GM19328 (cell line): Measurements from ENCODE around the gene FBN3.
A peak's percentile ranks its signal among the peaks of the same experiment; 100 is the strongest.
"Not testable (repeated sequence)": the region's sequence is repeated elsewhere in the genome, so short reads cannot be mapped to it uniquely, and the experiment has no call there.

ENCODE experiments used
- ATAC-seq: cut with Tn5 transposase; IDR thresholded peaks from one replicate; pipeline ENCODE4 v1.9.1; 2021; ENCODE audit warnings: mild to moderate bottlenecking, moderate library complexity; ENCODE audit not compliant: unreplicated experiment

Gene FBN3

DNA sequence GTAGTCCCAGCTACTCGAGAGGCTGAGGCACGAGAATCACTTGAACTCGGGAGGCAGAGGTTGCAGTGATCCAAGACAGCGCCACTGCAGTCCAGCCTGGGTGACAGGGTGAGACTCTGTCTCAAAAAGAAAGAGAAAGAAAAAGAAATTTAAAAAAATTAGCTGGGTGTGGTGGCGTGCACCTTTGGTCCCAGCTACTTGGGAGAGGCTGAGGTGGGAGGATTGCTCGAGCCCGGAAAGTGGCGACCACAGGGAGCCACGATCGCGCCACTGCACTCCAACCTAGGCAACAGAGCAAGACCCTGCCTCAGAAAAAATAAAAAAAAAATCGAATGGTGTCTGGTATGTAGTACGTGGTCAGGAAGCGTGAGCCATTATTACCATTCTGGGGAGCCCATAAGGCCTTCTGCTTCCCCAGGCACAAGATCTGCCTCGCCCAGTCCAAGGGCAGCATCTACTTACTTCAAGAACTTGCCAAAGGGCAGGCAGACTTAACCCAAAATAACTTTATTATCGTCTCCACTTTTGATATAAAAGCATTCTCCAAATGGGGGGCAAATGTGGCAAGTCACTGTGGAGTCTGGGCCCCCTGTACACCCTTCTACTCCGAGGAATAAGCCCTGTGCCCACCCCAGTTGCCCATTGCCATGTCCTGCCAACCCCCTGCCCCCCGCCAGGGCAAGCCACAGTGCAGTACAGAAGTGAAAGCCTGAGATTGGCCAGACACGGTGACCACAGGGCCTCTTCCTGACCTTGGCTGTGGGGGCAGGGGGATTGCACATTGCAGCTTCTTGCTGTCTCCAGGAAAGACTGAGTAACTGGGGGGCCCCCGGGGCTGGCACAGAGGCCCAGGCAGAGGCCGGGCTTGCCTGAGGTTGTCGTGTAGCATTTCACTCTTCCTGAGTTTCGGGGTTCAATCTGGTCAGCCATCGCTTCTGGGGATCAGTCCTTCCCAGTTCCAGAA is 84.2 kb downstream of the FBN3 start:
- no peak for ATAC-seq

DNA sequence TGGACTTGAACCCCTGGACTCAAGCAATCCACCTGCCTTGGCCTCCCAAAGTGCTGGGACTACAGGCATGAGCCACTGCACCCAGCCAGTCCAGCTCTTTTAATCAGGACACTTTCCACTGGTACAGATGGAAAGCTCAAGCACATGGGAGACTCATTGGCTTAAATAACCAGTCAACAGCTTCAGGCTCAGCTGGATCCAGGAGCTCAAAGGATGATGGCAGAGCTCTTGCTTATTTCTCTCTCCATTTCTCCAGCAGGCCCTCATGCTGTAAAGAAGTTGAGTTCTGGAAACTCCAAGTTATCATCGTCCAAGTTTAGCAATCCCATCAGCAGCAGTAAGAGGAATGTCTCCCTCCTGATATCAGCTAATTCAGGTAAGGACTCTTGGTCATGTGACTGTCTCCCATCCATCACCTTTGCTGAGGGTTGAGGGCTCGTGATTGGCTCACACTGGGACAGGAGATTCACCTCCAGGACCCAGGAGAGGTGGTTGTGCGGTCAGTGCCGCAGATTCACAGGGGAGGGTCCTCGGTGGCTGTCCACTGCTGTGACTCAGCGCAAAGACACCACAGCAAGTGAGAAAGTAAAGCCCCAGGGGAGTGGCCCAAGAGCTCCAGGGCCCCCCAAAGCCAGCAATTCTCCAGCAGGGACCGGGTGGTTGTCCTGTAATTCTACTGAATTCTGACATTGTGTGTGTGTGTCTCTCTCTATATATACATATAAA is 91.7 kb downstream of the FBN3 start:
- no peak for ATAC-seq

DNA sequence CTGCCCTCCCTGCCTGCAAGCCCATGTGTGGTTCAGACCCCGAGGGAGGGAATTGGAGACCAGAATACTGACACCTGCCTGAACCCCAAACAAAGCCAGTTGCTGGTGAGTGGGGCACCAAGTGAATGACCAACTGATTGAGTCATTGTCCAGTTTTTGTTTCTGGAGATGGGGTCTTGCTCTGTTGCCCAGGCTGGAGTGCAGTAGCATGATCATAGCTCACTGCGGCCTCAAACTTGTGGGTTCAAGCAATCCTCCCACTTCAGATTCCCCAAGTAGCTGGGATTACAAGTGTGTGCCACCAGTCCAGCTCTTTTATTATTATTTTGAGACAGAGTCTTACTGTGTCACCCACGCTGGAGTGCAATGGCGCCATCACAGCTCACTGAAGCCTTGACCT is 92.9 kb downstream of the FBN3 start:
- no peak for ATAC-seq

DNA sequence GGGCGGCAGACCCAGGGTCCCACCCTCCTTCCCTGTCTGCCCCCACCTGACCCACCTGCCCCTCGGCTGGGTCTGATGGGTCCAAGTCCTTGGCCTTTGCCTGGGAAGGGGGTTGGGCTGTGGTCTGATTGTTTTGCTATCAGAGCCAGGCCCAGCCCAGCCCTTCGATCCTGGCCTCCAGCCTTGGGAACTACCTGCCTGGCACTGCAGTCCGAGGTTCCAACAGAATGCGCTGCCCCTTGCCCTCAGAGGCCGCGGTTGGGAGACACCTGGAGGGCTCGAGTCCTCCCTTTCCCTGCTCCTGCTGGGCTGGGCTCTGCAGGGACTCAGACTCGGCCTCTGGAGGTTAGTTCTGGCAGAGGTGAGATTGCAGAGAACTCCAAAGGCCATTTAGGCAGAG is 95.2 kb downstream of the FBN3 start:
- ATAC-seq = no peak

DNA sequence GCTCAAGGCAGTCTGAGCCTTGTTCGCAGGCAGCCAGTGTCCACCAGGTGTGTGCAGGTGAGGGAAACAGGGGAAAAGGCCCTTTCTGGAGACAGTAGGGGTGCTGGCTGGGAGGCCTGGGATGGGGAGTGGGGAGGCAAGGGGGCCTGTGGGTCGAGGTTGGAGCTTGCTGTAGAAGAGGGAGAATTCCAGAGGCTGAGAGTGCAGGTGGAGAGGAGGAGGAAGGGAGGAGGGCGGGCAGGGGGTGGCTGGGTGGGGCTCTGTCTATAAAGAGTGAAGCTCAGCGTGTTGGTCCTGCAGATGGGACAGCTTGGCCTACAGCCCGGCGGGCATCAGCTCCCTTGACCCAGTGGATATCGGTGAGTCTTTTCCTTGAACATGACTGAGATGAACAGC is 96.9 kb downstream of the FBN3 start, which contains the start of gene CCL25:
TSS of gene CCL25 (plus strand) at position 297 of the 396 bp plus-strand sequence. CDS start 290 bp downstream, outside the sequence.
- ATAC-seq = no peak

DNA sequence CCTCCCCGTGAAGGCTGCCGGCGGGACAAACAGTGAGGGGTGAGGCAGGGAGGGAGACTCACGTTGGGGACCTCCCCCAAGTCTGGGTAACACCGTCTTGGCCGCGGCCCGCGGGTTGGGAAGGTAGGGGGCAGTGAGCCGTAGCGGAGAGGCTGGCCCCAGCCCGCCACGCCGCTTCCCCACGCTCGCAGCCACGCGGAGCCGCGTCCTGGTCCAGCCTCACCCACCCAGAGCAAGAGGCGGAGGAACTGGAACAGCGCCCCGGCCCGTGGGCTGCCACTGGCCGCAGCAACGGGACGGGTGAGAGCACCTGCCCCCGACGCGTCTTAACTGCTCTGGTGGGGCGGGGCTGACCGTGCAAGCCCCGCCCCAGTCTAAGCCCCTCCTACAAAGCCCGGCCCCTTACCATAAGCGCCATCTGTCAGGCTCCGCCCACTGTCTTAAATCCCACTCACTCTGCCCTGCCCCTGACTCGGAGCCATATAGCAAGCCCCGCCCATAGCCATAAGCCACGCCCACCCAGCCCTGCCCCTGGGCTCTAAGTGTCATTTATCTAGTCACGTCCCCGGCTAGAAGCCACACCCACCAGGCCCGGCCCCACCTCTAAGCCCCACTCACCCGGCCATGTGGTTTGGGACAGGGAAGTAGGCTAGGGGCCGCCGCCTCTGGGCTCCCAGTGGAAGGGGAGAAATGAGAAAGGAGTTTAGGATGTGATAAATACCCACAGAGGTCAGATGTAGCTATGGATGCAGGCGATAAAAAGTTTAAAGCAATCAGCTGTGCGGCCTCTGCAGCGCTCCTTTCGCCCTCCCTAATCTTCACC is 98.9 kb downstream of the FBN3 start:
- peak; percentile 73 for ATAC-seq

DNA sequence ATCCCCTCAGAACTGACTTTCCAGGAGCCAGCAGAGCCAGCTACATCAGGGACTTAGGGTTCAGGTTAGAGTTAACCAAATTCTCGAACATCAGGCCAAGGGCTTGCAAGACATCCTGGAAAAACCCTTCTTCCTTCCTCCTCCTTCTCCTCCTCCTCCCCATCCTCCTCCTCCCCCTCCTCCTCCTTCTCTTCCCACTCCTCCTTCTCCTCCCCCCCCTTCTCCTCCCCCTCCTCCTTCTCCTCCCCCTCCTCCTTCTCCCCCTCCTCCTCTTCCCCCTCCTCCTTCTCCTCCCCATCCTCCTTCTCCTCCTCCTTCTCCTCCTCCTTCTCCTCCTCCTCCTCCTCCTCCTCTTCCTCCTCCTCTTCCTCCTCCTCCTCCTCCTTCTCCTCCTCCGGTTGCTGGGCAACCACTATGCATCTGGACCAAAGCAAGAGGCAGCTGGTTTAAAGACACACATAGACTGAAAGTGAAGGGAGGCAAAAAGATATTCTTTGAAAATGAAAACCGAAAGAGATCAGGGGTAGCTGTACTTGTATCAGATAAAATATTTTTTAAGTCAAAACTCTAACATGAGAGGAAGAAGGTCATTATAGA is 102.7 kb downstream of the FBN3 start:
- ATAC-seq = no peak

DNA sequence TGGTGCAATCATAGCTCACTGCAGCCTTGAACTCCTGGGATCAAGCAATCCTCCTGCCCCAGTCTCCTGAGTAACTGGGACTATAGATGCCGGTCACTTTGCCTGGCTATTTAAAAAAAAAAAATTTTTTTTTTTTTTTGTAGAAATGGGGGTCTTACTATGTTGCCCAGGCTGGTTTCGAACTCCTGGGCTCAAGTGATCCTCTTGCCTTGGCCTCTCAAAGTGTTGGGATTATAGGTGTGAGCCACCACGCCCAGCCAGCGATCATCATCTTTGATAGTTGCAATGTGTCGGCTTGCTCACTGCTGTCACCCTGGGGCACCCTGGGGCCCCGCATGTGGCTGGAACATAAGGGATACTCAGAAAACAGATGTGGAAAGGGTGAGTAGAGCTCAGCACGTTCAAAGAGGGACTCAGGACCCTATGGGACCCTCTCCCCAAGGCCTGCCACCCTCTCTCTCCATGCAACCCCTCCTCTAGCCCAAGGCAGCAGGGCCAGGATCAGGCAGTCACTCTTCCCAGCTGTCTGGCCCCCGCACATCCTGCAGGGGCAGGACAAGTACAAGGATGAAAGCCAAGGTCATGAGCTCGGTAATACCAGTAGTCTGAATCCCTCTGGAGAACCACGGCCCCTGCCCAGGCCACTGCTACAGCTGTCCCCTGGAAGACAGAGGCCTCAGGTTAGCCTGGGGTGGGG is 103.4 kb downstream of the FBN3 start:
- ATAC-seq = no peak

DNA sequence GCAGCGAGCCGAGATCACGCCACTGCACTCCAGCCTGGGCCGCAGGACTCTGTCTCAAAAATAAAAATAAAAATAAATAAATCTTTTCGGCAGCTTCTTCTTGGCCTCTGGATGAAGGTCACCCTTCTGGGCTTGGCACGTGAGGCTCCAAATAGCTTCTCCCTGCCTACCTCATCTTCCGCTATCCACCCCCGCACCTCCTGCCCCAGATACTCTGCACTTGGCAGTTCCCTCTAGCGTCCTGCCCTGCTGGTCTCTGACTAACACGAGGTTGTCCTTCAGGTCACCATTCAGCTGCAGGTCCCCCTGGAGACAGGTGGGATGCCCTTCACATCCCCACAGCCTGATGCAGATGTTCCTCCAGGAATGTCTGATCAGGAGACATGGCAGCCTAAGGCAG is 105.4 kb downstream of the FBN3 start:
- no peak for ATAC-seq

DNA sequence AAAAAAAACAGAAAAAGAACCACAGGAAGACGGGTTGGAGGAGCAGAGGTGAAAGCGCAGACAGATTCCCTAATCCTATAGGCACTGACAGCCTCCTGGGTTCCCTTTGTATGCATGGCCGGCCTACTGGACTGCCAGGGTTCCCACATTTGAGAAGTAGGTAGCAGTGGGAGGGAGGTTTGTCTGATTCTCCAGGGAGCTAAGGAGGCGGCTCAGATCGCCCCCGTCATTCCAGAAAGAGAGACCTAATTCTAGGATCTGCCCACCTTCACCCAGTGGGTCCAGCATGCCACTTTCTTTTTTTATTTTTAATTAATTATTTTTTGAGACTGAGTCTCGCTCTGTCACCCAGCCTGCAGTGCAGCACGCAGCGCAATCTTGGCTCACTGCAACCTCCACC is 106.5 kb downstream of the FBN3 start:
- ATAC-seq = no peak

DNA sequence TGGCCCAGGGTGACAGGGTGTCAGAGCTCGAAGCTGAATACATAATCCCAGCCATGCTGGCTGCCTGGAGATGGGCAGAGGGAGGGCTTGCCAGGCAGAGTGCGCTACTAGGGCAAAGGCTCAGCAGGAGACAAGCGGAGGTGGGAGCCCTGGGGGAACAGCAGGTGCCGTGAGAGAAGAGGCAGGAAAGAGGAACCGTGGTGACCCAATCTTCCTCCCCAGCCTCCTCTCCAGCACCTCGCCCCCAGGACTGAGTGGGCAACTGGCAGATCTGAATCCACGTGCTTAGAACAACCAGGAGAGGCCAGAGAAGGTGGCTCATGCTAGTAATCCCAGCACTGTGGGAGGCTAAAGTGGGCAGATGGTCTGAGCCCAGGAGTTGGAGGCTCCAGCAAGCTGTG is 107.9 kb downstream of the FBN3 start:
- ATAC-seq = no peak

DNA sequence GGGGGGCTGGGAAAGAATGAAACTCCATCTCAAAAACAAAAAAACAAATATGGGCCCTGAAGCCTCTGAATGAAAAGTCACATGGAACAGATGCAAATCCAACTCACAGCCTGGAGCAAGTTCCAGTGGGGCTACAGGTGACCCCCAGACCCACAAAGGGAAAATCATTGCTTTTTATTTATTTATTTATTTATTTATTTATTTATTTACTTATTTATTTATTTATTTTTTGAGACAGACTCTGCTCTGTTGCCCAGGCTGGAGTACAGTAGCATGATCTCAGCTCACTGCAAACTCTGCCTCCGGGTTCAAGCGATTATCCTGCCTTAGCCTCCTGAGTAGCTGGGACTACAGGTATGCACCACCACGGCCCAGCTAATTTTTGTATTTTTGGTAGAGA is 110.2 kb downstream of the FBN3 start:
- ATAC-seq = no peak

DNA sequence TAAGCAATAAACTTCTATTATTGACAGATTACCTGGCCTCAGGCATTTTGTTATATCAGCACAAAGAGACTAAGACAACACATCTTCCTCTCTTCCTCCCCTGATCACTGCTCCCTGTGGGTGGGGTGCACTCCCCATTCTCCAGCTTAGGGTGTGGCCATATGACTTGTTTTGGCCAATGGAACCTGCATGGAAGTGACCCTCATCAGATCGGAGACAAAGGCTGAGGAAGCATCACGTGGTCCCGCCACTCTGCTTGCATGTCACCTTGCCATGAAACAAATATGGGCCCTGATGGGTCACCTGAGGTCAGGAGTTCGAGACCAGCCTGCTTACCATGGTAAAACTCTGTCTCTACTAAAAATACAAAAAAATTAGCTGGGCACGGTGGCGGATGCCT is 110.6 kb downstream of the FBN3 start:
- no peak for ATAC-seq

DNA sequence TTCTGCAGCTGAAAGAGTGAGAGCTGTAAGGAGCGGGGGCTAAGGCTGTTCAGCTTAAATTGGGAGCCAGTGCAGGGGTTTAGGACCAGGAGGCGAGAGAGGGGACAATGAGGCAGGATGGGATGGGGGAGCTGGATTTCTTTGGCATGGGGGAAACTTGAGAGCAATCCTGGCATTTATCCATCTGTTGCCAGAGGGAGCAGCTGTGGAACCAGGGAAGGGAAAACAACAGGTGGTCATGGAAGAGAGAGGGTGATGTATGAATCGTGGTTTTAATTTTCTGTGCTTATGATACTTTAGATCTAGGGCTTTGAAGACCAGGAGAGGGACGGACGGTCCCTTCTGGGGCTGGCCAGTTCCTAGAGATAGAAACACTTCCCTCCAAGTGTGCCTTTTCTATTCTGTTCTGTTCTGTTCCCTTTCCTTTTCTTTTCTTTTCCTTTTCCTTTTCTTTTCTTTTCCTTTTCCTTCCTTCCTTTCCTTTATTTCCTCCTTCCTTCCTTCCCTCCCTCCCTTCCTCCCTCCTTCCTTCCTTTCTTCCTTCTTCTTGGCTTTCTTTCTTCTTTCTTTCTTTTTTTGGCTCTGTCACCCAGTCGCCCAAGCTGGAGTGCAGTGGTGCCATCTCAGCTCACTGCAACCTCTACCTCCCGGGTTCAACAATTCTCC is 112.8 kb downstream of the FBN3 start:
- no peak for ATAC-seq

DNA sequence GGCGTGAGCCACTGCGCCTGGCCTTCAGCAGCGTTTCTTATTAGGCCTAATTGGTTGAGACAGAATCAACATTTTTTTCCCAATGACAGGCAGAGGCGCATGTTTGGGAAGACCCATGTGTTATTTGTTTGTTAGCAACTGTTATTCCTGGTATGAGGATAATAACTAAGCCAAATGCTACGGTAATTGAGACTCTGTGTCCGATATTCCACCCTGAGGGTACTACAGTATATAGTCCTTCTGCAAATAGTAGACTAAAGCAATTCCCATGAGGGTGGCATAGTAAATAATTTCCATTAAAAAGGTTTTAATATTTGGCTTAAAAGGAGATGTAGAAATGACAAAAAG is 115.2 kb downstream of the FBN3 start:
- ATAC-seq = no peak

DNA sequence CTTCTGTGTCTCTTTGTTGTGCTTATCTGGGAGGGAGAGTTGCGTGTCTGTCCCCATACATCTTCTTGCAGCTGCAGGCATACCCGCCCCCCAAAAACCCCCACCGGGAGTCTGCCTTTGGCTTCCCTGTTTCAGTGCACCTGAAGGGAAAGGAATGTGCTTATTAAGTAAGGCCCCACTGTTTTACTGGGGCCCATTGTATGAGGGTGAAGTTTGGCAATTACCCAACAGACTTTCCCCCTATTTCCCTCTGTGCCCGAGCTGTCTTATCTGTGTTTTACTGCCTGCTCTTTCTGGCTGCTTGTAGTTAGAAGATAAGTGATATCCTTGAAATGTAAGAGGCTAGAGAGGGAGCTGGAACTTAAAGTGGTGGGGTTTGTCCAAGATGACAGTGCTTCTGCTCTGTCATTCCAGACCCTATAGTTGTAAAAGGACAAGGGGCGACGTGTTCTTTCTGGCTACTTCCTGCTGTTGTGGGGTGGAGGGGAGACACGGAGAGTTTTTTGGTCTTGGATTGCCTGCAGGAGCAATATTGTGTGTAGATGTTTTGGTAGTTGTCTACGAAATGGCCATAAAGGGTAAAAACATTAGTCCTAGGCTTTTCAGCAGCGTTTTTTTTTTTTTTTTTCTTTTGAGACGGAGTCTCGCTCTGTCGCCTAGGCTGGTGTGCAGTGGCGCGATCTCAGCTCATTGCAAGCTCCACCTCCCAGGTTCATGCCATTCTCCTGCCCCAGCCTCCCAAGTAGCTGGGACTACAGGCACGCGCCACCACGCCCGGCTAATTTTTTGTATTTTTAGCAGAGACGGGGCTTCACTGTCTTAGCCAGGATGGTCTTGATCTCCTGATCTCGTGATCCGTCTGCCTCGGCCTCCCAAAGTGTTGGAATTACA is 115.9 kb downstream of the FBN3 start:
- not testable (repeated sequence) for ATAC-seq

DNA sequence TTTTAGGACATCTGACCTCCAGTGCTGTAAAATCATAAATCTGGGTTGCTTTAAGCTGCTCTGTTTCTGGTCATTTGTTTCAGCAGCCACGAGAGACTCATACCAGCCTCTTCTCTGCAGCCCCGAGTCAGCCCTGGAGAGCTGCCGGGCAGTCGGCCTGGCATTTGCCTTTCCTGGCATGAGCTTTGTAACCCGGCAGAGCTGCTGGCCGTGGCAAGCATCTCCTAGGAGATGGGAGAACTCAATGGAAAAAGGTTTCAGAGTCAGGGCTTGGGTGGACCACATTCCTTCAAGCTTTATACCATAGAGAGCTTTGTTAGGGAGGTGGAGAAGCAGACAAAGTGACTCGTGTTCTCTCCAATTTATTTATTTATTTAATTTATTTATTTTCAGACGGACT is 118.4 kb downstream of the FBN3 start:
- ATAC-seq = no peak

DNA sequence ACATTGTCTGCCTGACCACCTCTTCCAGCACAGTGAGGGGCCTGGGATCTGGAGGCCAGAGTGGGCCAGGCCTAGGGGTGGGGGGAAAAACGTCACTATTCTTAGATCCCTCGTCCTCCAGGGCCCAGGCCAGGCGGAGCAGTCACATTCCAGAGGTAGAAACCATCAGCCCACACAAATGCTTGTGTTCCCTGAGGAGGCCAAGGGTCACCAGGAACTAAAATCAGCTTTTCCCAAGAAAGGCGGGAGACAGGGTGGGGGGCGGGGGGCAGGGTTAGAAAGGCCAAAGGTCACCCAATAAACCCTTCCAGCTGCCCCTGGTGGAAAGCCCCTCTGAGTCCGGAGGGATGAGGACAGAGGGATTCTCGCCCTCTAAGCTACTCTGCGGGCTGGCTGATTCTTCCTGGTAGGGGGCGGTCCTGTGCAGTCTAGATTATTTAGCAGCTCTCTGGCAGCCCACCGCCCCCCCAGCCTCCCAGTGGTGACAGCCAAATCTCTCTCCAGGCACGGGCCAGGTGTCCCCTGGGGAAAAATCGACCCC is 120.4 kb downstream of the FBN3 start:
- no peak for ATAC-seq
